ENCODE data around the gene HSD17B7. TPM values are rescaled to one million over a fixed set of nuclear protein-coding genes. Genes with fewer than 3 reads are reported as not detected.
"Not testable (repeated sequence)": the region's sequence is repeated elsewhere in the genome, so short reads cannot be mapped to it uniquely, and the experiment has no call there.

HSD17B7 gene
- total RNA-seq = 11.9 TPM

DNA sequence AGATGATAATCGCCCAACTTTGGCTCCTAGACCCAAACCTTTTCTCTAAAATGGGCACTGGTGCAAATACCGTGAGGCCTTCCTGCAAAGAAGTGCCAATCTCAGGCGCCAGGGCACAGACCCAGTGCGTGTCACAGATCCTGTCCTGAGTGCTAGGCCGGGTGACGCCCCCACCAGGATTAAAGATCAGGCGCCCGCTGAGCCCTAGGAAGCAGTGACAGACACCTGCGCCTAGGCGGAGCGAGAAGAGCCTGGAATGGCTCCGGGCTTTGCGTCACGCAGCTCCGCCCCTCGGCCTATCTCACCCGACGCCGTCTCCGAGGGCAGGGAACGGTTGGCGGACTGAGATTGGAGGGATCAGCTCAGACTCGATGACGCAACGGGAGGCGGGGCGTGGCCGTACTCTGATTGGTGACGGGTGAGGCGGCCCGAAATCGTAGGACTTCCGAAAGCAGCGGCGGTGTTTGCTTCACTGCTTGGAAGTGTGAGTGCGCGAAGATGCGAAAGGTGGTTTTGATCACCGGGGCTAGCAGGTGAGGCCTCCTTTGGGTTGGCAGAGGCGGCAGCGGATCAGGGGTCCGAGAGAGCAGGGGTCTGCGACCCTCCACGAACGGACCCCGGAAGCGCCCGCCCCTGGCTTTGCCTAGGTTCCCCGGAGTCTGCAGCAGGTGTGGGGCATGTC lies at the start of gene HSD17B7:
Gene HSD17B7 (plus strand): TSS at position 400 of the 682 bp plus-strand sequence. CDS start 99 bp downstream, at position 499.
- DNase-seq = not testable (repeated sequence)

- DNase-seq = no peak
Measured at GRCh38 chr1:162740755-162741154, 49.7 kb upstream of the HSD17B7 start.

DNA sequence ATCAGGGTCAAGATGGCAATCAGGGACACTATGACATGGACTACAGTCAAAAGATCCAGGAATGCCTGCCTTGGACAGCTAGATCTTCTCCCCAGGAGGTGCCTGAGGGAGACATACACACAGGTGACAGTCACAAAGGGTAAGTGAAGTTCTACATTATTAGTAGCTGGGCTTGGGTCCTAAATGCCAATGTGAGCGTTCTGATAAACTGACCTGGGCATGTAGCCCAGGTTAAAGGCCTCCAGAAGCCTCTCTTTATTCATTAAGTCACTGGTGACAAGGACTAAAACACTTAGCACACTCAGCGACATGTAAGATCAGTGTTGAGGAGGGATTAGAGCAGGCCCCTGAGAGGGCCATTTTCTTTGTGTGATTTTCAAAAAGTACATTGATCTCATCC lies 48.9 kb upstream of the HSD17B7 start:
- no peak for DNase-seq

DNA sequence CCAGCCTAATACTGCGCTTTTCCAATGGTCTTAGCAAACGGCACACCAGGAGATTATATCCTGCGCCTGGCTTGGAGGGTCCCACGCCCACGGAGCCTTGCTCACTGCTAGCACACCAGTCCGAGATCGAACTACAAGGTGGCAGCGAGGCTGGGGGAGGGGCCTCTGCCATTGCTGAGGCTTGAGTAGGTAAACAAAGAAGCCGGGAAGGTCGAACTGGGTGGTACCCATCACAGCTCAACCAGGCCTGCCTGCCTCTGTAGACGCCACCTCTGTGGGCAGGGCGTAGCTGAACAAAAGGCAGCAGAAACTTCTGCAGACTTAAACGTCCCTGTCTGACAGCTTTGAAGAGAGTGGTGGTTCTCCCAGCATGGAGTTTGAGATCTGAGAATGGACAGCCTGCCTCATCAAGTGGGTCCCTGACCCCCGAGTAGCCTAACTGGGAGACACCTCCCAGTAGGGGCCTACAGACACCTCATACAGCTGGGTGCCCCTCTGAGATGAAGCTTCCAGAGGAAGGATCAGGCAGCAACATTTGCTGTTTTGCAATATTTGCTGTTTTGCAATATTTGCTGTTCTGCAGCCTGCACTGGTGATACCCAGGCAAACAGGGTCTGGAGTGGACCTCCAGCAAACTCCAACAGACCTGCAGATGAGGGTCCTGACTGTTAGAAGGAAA lies 44.1 kb upstream of the HSD17B7 start:
- not testable (repeated sequence) for DNase-seq

- no peak for DNase-seq
Measured at GRCh38 chr1:162753001-162753658, 37.4 kb upstream of the HSD17B7 start.

DNA sequence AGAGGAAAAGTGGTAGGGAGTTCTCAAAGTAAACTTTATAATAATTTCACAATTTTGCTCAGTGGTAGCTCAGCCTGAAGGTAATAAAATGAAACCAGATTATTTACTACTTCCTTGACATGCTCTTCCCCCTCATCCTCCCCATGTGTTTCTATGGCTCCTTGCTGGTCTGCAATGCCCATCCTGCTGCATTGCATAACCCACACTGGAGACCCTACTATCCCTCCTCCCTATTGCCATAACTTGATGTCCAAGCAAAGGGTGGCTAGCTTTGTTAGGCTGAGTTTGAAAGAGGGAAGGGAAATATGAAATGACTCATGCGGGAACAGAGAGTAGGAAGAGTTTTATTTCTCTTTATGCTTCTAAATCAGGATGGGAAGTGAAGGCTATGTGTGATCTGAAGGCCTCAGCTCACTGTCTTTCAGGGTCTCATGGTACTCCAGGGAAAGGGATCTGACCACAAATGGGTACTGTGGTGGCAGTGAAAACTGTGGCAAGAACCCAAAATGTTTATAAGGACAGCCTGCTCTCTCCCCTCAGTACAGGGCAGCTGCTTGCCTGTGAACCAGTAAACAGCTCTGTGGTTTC lies 36.4 kb upstream of the HSD17B7 start:
- DNase-seq = no peak

DNA sequence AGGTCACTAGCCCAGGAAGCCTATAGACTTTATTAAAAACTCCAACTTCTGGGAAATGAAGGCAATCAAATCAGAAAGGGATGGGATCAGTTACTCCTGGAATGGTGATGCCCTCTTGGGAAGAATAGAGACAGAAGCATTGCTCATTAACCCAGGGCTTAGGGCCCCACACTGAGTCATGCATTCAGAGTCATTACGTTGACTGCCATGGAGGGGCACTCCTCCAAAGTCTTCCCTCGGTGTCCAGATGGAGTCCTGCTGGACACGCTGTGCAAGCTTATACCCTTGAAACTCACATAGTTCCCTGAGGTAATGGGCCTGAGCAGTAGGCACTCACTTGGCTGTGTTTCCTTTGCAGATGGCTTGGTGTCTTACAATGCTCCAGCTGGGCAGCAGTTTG lies 35.2 kb upstream of the HSD17B7 start:
- no peak for DNase-seq

DNA sequence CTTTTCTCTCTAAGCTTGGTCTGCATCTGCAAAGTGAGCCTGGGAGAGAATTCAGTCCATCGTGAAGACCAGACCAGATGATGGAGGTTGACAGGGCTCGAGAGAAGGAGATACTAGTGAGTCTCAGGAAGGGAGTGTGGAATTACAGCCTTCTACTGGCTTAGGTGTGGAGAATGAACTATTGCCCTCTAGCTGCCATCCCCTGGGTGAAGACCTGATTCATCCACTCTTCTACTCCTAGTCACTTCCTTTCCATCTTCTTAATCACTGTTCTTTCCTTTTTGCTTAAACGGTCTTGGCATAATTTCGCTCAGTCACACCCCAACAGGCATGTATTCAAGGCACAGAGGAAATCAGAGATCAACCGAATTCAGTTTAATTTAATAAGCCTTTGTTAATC lies 34.0 kb upstream of the HSD17B7 start:
- no peak for DNase-seq

GRCh38 chr1:162757476-162757875 lies 33.0 kb upstream of the HSD17B7 start:
- DNase-seq = no peak

- DNase-seq = no peak
Measured at GRCh38 chr1:162765788-162766187, 24.7 kb upstream of the HSD17B7 start.

- no peak for DNase-seq
Measured at GRCh38 chr1:162772571-162773154, 17.8 kb upstream of the HSD17B7 start.

- no peak for DNase-seq
Measured at GRCh38 chr1:162774007-162774406, 16.5 kb upstream of the HSD17B7 start.

- no peak for DNase-seq
Measured at GRCh38 chr1:162779043-162779442, 11.5 kb upstream of the HSD17B7 start.

DNA sequence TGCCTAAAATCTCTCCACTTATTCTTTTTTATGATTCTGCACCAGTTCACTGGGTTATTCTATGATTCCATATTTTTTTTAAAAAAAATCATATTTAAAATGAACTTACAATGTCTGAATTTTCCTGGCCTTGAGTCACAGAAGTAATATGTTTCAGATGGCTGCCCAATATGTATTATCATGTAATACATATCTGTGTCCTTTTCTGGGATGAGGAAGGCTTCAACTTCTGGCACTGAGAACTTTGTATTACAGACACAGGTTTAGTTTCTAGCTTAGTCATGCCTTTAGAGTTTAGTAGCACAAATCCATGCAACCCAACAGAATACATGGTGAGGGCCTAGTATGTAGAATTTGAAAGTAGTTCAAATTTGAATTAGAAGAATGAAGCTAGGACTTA lies 7.8 kb upstream of the HSD17B7 start:
- peak; percentile 13 for DNase-seq

- DNase-seq = not testable (repeated sequence)
Measured at GRCh38 chr1:162784926-162785325, 5.6 kb upstream of the HSD17B7 start.

- DNase-seq = not testable (repeated sequence)
Measured at GRCh38 chr1:162788783-162789182, 1.7 kb upstream of the HSD17B7 start.

GRCh38 chr1:162790985-162791357 lies 469 bp downstream of the HSD17B7 start:
- not testable (repeated sequence) for DNase-seq

DNA sequence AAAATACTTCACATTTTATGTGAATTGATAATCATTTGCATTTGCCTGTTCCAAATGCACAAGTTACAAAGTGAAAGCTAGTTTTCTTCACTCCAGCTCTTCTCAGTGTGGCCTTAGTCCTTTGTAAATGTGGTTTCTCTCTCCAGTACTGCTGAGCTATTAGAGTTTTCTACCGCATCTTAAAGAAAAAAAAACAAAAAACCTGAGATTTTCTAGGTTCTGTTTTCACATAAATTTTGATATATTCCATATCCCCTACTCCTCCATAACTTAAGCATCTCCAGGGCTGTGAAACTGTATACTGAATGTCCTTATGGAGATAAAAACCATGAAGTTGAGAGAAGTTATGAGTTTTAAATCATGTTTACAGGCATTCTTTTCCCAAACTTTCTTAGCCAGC lies 3.8 kb downstream of the HSD17B7 start:
- DNase-seq = not testable (repeated sequence)

- DNase-seq = not testable (repeated sequence)
Measured at GRCh38 chr1:162796617-162797279, 6.2 kb downstream of the HSD17B7 start.

GRCh38 chr1:162799995-162800830 lies 9.7 kb downstream of the HSD17B7 start:
- DNase-seq = peak; percentile 18

DNA sequence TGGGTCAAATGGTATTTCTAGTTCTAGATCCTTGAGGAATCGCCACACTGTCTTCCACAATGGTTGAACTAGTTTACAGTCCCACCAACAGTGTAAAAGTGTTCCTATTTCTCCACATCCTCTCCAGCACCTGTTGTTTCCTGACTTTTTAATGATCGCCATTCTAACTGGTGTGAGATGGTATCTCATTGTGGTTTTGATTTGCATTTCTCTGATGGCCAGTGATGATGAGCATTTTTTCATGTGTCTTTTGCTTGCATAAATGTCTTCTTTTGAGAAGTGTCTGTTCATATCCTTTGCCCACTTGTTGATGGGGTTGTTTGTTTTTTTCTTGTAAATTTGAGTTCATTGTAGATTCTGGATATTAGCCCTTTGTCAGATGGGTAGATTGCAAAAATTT lies 17.0 kb downstream of the HSD17B7 start:
- DNase-seq = not testable (repeated sequence)

All from skin of body (tissue), 2 donors.